GM23338 (cell line): ENCODE measurements around the gene GRK2. TPM values are rescaled to one million over a fixed set of nuclear protein-coding genes. Genes with fewer than 3 reads are reported as not detected.

Experiments used
- ATAC-seq: fragments of 200-7000 bp; cut with Tn5 transposase; 3 replicates; pipeline ENCODE4 v1.9.1; 2020
- DNase-seq: peaks from one replicate; pipeline ENCODE4 v3.0.0-alpha.2; 2015; ENCODE audit warnings: low spot score
- H2AFZ ChIP-seq: fragments of 200-600 bp; sonication (generic); 2 replicates; pipeline ENCODE4 v1.8.0; 2016; ENCODE audit warnings: antibody characterized with exemption, mild to moderate bottlenecking, moderate library complexity
- H3F3A ChIP-seq: fragments of 200-600 bp; sonication (generic); replicated peaks from 2 replicates; pipeline ENCODE4 v1.8.0; 2017; ENCODE audit warnings: antibody characterized with exemption, mixed run types, low read depth
- H3K27ac ChIP-seq: fragments of 200-600 bp; sonication (generic); 2 replicates; pipeline ENCODE4 v1.6.1; 2016; ENCODE audit warnings: low read depth
- H3K27me3 ChIP-seq: fragments of 200-600 bp; sonication (generic); 2 replicates; pipeline ENCODE4 v1.8.0; 2016; ENCODE audit warnings: mild to moderate bottlenecking, mixed run types, moderate library complexity; ENCODE audit not compliant: insufficient read depth
- H3K36me3 ChIP-seq: fragments of 200-600 bp; sonication (generic); 2 replicates; pipeline ENCODE4 v1.8.0; 2016; ENCODE audit warnings: mild to moderate bottlenecking; ENCODE audit not compliant: insufficient read depth
- H3K4me1 ChIP-seq: fragments of 200-600 bp; sonication (generic); 2 replicates; pipeline ENCODE4 v1.8.0; 2016; ENCODE audit warnings: mild to moderate bottlenecking, moderate library complexity; ENCODE audit not compliant: insufficient read depth
- H3K4me2 ChIP-seq: fragments of 200-600 bp; sonication (generic); 2 replicates; pipeline ENCODE4 v1.7.1; 2017; ENCODE audit warnings: mixed run types
- H3K4me3 ChIP-seq: fragments of 200-600 bp; sonication (generic); 2 replicates; pipeline ENCODE4 v1.6.1; 2016; ENCODE audit warnings: mixed run types
- H3K79me2 ChIP-seq: fragments of 200-600 bp; sonication (generic); replicated peaks from 2 replicates; pipeline ENCODE4 v1.8.0; 2017; ENCODE audit warnings: mild to moderate bottlenecking; ENCODE audit not compliant: insufficient read depth
- H3K9me2 ChIP-seq: fragments of 200-600 bp; sonication (generic); 2 replicates; pipeline ENCODE4 v1.8.0; 2017; ENCODE audit not compliant: insufficient read depth
- H4K20me1 ChIP-seq: fragments of 200-600 bp; sonication (generic); replicated peaks from 2 replicates; pipeline ENCODE4 v1.8.0; 2017; ENCODE audit warnings: mild to moderate bottlenecking; ENCODE audit not compliant: insufficient read depth
- H3K27ac Mint-ChIP-seq: 2 replicates; pipeline ENCODE4 v1.8.0; 2020; ENCODE audit warnings: inconsistent platforms, mild to moderate bottlenecking, moderate library complexity, mixed read lengths
- H3K27me3 Mint-ChIP-seq: 3 replicates; pipeline ENCODE4 v1.8.0; 2022; ENCODE audit warnings: low read depth, mild to moderate bottlenecking, moderate library complexity, mixed read lengths, inconsistent platforms; ENCODE audit not compliant: insufficient read depth, poor library complexity
- H3K36me3 Mint-ChIP-seq: 3 replicates; pipeline ENCODE4 v1.8.0; 2021; ENCODE audit warnings: low read depth, mild to moderate bottlenecking, inconsistent platforms, moderate library complexity, mixed read lengths
- H3K4me1 Mint-ChIP-seq: 3 replicates; pipeline ENCODE4 v1.8.0; 2020; ENCODE audit warnings: mild to moderate bottlenecking, inconsistent platforms, mixed read lengths
- H3K4me3 Mint-ChIP-seq: 3 replicates; pipeline ENCODE4 v1.8.0; 2021; ENCODE audit warnings: moderate library complexity, mild to moderate bottlenecking, inconsistent platforms, mixed read lengths
- H3K9me3 Mint-ChIP-seq: 3 replicates; pipeline ENCODE4 v1.8.0; 2020; ENCODE audit warnings: moderate library complexity, mild to moderate bottlenecking, inconsistent platforms, mixed read lengths
- EZH2 ChIP-seq: fragments of 200-600 bp; sonication (generic); IDR thresholded peaks from one replicate; pipeline ENCODE4 v1.8.0; 2017; ENCODE audit warnings: antibody characterized with exemption, mild to moderate bottlenecking, low read depth; ENCODE audit not compliant: unreplicated experiment
- EZH2phosphoT487 ChIP-seq: fragments of 200-600 bp; sonication (generic); IDR thresholded peaks from one replicate; pipeline ENCODE4 v1.8.1; 2018; ENCODE audit warnings: antibody characterized with exemption; ENCODE audit not compliant: unreplicated experiment
- NANOG ChIP-seq: IDR thresholded peaks from 2 replicates; pipeline ENCODE4 v1.6.1; 2016; ENCODE audit warnings: antibody characterized with exemption, borderline replicate concordance
- POLR2AphosphoS5 ChIP-seq: IDR thresholded peaks from 2 replicates; pipeline ENCODE4 v1.6.1; 2016; ENCODE audit warnings: antibody characterized with exemption, low read depth
- STAT1 ChIP-seq: IDR thresholded peaks from one replicate; pipeline ENCODE4 v1.6.1; 2016; ENCODE audit warnings: antibody characterized with exemption; ENCODE audit not compliant: unreplicated experiment
- ZNF114 ChIP-seq: fragments of 250-450 bp; sonication (Bioruptor Pico); IDR thresholded peaks from 2 replicates; pipeline ENCODE4 v1.5.0; 2020; ENCODE audit warnings: mild to moderate bottlenecking, moderate library complexity
- ZNF331 ChIP-seq: fragments of 250-450 bp; sonication (Bioruptor Pico); IDR thresholded peaks from 2 replicates; pipeline ENCODE4 v1.5.0; 2020; ENCODE audit warnings: low read depth, mild to moderate bottlenecking, moderate library complexity
- polyA plus RNA-seq: library from polyadenylated mRNA; unstranded; fragments of >200 nt; fragmentation: Nextera tagmentation; extraction: Ambion mirVana; gene quantifications from 2 replicates; pipeline ENCODE4 v1.2.1, GENCODE V29; 2016
- total RNA-seq: library from RNA; depleted of rRNA; stranded (reverse); fragments of >200 nt; shearing (Covaris generic); gene quantifications from 2 replicates; pipeline ENCODE4 v1.2.3, GENCODE V29; 2014
- TF ChIP-seq, protein P1 (sequence below): fragments of 250-450 bp; sonication (Bioruptor Pico); IDR thresholded peaks from 2 replicates; pipeline ENCODE4 v1.5.0; 2020; ENCODE audit warnings: mild to moderate bottlenecking, moderate library complexity
- TF ChIP-seq, protein P2 (sequence below): IDR thresholded peaks from 2 replicates; pipeline ENCODE4 v1.6.1; 2016; ENCODE audit warnings: antibody characterized with exemption
- TF ChIP-seq, protein P3 (sequence below), 2 experiments: fragments of 200-600 bp in 1 of 2; sonication (generic) in 1 of 2; conservative IDR thresholded peaks; 2 replicates each; pipeline versions ENCODE4 v1.5.1 to v1.6.1; 2016 to 2017; ENCODE audit warnings: antibody characterized with exemption in 2 of 2, low read depth in 2 of 2, mild to moderate bottlenecking in 2 of 2, moderate library complexity in 1 of 2
- TF ChIP-seq, protein P4 (sequence below): IDR thresholded peaks from one replicate; pipeline ENCODE4 v1.6.1; 2018; ENCODE audit warnings: antibody characterized with exemption; ENCODE audit not compliant: unreplicated experiment

Gene GRK2
- total and polyA plus RNA-seq, 2 experiments from 2014 or later = 19.5 to 72.5 TPM

DNA sequence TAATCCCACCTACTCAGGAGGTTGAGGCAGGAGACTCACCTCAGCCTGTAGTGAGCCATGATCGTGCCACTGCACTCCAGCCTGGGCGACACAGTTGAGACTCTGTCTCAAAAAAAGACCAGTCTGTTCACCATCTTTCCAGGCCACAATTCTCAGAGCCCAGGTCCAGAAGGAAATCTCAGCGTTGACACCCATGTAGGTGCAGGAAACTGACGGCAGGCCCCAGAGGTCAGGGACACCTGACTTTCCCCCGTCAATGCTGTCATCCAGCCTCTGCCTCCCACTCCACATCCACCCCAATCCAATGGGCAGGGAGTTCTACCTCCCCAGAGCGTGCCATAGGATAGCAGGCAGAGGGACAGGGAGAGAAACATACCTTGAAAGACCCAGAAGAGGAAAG lies 5.9 kb upstream of the GRK2 start:
- no peak overlapping the region for H2AFZ ChIP-seq
- no peak overlapping the region for H3K4me3 ChIP-seq
- H3K36me3 ChIP-seq = peaks cover 8% of the 10 kb centered on the region
- H3K27ac ChIP-seq = no peak overlapping the region
- no peaks in the 10 kb centered on the region; the same call in 1 of the 2 replicates for H4K20me1 ChIP-seq
- Mint-ChIP-seq H3K9me3 (no peaks in the 10 kb centered on the region), H3K36me3 (peaks cover 20% of the 10 kb centered on the region), H3K27me3 (peaks cover 16% of the 10 kb centered on the region), H3K27ac (no peak overlapping the region), H3K4me3 (no peak overlapping the region), H3K4me1 (peaks cover 13% of the 10 kb centered on the region)
- H3K4me1 ChIP-seq = peaks cover 13% of the 10 kb centered on the region
- DNase-seq = no peak
- H3F3A ChIP-seq = peaks cover 13% of the 10 kb centered on the region
- TF ChIP-seq EZH2 (no peak), POLR2AphosphoS5 (no peak), ZNF114 (CRISPR knock-in tag) (no peak), STAT1 (no peak), ZNF331 (CRISPR knock-in tag) (no peak), NANOG (no peak), EZH2phosphoT487 (no peak)
- TF ChIP-seq, protein P1, sequence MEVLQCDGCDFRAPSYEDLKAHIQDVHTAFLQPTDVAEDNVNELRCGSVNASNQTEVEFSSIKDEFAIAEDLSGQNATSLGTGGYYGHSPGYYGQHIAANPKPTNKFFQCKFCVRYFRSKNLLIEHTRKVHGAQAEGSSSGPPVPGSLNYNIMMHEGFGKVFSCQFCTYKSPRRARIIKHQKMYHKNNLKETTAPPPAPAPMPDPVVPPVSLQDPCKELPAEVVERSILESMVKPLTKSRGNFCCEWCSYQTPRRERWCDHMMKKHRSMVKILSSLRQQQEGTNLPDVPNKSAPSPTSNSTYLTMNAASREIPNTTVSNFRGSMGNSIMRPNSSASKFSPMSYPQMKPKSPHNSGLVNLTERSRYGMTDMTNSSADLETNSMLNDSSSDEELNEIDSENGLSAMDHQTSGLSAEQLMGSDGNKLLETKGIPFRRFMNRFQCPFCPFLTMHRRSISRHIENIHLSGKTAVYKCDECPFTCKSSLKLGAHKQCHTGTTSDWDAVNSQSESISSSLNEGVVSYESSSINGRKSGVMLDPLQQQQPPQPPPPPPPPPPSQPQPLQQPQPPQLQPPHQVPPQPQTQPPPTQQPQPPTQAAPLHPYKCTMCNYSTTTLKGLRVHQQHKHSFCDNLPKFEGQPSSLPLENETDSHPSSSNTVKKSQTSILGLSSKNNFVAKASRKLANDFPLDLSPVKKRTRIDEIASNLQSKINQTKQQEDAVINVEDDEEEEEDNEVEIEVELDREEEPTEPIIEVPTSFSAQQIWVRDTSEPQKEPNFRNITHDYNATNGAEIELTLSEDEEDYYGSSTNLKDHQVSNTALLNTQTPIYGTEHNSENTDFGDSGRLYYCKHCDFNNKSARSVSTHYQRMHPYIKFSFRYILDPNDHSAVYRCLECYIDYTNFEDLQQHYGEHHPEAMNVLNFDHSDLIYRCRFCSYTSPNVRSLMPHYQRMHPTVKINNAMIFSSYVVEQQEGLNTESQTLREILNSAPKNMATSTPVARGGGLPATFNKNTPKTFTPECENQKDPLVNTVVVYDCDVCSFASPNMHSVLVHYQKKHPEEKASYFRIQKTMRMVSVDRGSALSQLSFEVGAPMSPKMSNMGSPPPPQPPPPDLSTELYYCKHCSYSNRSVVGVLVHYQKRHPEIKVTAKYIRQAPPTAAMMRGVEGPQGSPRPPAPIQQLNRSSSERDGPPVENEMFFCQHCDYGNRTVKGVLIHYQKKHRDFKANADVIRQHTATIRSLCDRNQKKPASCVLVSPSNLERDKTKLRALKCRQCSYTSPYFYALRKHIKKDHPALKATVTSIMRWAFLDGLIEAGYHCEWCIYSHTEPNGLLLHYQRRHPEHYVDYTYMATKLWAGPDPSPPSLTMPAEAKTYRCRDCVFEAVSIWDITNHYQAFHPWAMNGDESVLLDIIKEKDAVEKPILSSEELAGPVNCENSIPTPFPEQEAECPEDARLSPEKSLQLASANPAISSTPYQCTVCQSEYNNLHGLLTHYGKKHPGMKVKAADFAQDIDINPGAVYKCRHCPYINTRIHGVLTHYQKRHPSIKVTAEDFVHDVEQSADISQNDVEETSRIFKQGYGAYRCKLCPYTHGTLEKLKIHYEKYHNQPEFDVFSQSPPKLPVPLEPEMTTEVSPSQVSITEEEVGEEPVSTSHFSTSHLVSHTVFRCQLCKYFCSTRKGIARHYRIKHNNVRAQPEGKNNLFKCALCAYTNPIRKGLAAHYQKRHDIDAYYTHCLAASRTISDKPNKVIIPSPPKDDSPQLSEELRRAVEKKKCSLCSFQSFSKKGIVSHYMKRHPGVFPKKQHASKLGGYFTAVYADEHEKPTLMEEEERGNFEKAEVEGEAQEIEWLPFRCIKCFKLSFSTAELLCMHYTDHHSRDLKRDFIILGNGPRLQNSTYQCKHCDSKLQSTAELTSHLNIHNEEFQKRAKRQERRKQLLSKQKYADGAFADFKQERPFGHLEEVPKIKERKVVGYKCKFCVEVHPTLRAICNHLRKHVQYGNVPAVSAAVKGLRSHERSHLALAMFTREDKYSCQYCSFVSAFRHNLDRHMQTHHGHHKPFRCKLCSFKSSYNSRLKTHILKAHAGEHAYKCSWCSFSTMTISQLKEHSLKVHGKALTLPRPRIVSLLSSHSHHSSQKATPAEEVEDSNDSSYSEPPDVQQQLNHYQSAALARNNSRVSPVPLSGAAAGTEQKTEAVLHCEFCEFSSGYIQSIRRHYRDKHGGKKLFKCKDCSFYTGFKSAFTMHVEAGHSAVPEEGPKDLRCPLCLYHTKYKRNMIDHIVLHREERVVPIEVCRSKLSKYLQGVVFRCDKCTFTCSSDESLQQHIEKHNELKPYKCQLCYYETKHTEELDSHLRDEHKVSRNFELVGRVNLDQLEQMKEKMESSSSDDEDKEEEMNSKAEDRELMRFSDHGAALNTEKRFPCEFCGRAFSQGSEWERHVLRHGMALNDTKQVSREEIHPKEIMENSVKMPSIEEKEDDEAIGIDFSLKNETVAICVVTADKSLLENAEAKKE = no peak
- TF ChIP-seq, protein P2, sequence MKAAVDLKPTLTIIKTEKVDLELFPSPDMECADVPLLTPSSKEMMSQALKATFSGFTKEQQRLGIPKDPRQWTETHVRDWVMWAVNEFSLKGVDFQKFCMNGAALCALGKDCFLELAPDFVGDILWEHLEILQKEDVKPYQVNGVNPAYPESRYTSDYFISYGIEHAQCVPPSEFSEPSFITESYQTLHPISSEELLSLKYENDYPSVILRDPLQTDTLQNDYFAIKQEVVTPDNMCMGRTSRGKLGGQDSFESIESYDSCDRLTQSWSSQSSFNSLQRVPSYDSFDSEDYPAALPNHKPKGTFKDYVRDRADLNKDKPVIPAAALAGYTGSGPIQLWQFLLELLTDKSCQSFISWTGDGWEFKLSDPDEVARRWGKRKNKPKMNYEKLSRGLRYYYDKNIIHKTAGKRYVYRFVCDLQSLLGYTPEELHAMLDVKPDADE = no peak
- TF ChIP-seq, protein P3, sequence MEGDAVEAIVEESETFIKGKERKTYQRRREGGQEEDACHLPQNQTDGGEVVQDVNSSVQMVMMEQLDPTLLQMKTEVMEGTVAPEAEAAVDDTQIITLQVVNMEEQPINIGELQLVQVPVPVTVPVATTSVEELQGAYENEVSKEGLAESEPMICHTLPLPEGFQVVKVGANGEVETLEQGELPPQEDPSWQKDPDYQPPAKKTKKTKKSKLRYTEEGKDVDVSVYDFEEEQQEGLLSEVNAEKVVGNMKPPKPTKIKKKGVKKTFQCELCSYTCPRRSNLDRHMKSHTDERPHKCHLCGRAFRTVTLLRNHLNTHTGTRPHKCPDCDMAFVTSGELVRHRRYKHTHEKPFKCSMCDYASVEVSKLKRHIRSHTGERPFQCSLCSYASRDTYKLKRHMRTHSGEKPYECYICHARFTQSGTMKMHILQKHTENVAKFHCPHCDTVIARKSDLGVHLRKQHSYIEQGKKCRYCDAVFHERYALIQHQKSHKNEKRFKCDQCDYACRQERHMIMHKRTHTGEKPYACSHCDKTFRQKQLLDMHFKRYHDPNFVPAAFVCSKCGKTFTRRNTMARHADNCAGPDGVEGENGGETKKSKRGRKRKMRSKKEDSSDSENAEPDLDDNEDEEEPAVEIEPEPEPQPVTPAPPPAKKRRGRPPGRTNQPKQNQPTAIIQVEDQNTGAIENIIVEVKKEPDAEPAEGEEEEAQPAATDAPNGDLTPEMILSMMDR (conservative IDR thresholded peaks at IDR 0.05; ENCODE audit: low read depth in 2 of 2) = no peak
- TF ChIP-seq, protein P4, sequence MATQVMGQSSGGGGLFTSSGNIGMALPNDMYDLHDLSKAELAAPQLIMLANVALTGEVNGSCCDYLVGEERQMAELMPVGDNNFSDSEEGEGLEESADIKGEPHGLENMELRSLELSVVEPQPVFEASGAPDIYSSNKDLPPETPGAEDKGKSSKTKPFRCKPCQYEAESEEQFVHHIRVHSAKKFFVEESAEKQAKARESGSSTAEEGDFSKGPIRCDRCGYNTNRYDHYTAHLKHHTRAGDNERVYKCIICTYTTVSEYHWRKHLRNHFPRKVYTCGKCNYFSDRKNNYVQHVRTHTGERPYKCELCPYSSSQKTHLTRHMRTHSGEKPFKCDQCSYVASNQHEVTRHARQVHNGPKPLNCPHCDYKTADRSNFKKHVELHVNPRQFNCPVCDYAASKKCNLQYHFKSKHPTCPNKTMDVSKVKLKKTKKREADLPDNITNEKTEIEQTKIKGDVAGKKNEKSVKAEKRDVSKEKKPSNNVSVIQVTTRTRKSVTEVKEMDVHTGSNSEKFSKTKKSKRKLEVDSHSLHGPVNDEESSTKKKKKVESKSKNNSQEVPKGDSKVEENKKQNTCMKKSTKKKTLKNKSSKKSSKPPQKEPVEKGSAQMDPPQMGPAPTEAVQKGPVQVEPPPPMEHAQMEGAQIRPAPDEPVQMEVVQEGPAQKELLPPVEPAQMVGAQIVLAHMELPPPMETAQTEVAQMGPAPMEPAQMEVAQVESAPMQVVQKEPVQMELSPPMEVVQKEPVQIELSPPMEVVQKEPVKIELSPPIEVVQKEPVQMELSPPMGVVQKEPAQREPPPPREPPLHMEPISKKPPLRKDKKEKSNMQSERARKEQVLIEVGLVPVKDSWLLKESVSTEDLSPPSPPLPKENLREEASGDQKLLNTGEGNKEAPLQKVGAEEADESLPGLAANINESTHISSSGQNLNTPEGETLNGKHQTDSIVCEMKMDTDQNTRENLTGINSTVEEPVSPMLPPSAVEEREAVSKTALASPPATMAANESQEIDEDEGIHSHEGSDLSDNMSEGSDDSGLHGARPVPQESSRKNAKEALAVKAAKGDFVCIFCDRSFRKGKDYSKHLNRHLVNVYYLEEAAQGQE = no peak
- no peak overlapping the region for H3K4me2 ChIP-seq
- no peaks in the 10 kb centered on the region for H3K9me2 ChIP-seq
- H3K79me2 ChIP-seq = no peaks in the 10 kb centered on the region
- no peak for ATAC-seq
- no peaks in the 10 kb centered on the region for H3K27me3 ChIP-seq
